Left ventricle myocardium inferior (tissue), 1 donor: Measurements from ENCODE around the gene MALAT1. TPM values are rescaled to one million over a fixed set of nuclear protein-coding genes. Genes with fewer than 3 reads are reported as not detected.

Source experiments
- DNase-seq: peaks from one replicate; pipeline ENCODE4 v3.0.0-alpha.2; 2020
- H3K27ac ChIP-seq: fragments of 200-600 bp; replicated peaks from 2 replicates; pipeline ENCODE4 v1.8.0; 2021
- H3K27me3 ChIP-seq: fragments of 200-600 bp; 2 replicates; pipeline ENCODE4 v1.8.0; 2021; ENCODE audit warnings: low read depth
- H3K36me3 ChIP-seq: fragments of 200-600 bp; 2 replicates; pipeline ENCODE4 v1.8.0; 2021
- H3K4me1 ChIP-seq: fragments of 200-600 bp; 2 replicates; pipeline ENCODE4 v1.8.0; 2021
- H3K4me3 ChIP-seq: fragments of 200-600 bp; 2 replicates; pipeline ENCODE4 v1.8.0; 2021; ENCODE audit warnings: mild to moderate bottlenecking, moderate library complexity
- H3K9me3 ChIP-seq: fragments of 200-600 bp; replicated peaks from 2 replicates; pipeline ENCODE4 v1.8.0; 2021
- intact Hi-C: fragments of 100-400 bp; cut with micrococcal nuclease; formaldehyde crosslinking; loops from one replicate; pipeline ENCODE4 v1.11.0; 2022
- total RNA-seq: library from RNA; stranded (reverse); fragmentation: NEBNext Ultra II Directional; extraction: Animal tissue kit (Norgen Biotek cat#: 25700); gene quantifications from one replicate; pipeline ENCODE4 v1.2.1, GENCODE V29; 2021
- TF ChIP-seq, protein P1 (sequence below): fragments of 200-600 bp; IDR thresholded peaks from 2 replicates; pipeline ENCODE4 v1.8.0; 2021; ENCODE audit warnings: antibody characterized with exemption, mild to moderate bottlenecking, borderline replicate concordance
- donor health status: DM: no; HTN: yes; CAD: no; lungs with severe emphysema.

The MALAT1 gene
- total RNA-seq, 1 donor from 2014 or later = 6,576 TPM

- TF ChIP-seq, protein P1, sequence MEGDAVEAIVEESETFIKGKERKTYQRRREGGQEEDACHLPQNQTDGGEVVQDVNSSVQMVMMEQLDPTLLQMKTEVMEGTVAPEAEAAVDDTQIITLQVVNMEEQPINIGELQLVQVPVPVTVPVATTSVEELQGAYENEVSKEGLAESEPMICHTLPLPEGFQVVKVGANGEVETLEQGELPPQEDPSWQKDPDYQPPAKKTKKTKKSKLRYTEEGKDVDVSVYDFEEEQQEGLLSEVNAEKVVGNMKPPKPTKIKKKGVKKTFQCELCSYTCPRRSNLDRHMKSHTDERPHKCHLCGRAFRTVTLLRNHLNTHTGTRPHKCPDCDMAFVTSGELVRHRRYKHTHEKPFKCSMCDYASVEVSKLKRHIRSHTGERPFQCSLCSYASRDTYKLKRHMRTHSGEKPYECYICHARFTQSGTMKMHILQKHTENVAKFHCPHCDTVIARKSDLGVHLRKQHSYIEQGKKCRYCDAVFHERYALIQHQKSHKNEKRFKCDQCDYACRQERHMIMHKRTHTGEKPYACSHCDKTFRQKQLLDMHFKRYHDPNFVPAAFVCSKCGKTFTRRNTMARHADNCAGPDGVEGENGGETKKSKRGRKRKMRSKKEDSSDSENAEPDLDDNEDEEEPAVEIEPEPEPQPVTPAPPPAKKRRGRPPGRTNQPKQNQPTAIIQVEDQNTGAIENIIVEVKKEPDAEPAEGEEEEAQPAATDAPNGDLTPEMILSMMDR = no peak
- DNase-seq = peak; percentile 97
- intact Hi-C loops = no loop called here
- Histone ChIP-seq H3K4me3 (peak overlapping the region; percentile 79), H3K36me3 (no peaks in the 10 kb centered on the region), H3K27ac (peak overlapping the region; percentile 99), H3K4me1 (peaks cover 79% of the 10 kb centered on the region), H3K27me3 (no peaks in the 10 kb centered on the region), H3K9me3 (no peaks in the 10 kb centered on the region)
These were observed 21.5 kb upstream of the MALAT1 start for GRCh38 chr11:65477149-65477965.

- intact Hi-C loops = no loop called here
- no peaks in the 10 kb centered on the region for H3K36me3 ChIP-seq
- peak; percentile 70 for DNase-seq
- H3K27ac ChIP-seq = peak overlapping the region; percentile 99
- peak overlapping the region; percentile 79 for H3K4me3 ChIP-seq
- H3K27me3 ChIP-seq = no peaks in the 10 kb centered on the region
- TF ChIP-seq, protein P1 = no peak
- H3K9me3 ChIP-seq = no peaks in the 10 kb centered on the region
- H3K4me1 ChIP-seq = peaks cover 66% of the 10 kb centered on the region
These were observed 20.3 kb upstream of the MALAT1 start for GRCh38 chr11:65478388-65479183.

DNA sequence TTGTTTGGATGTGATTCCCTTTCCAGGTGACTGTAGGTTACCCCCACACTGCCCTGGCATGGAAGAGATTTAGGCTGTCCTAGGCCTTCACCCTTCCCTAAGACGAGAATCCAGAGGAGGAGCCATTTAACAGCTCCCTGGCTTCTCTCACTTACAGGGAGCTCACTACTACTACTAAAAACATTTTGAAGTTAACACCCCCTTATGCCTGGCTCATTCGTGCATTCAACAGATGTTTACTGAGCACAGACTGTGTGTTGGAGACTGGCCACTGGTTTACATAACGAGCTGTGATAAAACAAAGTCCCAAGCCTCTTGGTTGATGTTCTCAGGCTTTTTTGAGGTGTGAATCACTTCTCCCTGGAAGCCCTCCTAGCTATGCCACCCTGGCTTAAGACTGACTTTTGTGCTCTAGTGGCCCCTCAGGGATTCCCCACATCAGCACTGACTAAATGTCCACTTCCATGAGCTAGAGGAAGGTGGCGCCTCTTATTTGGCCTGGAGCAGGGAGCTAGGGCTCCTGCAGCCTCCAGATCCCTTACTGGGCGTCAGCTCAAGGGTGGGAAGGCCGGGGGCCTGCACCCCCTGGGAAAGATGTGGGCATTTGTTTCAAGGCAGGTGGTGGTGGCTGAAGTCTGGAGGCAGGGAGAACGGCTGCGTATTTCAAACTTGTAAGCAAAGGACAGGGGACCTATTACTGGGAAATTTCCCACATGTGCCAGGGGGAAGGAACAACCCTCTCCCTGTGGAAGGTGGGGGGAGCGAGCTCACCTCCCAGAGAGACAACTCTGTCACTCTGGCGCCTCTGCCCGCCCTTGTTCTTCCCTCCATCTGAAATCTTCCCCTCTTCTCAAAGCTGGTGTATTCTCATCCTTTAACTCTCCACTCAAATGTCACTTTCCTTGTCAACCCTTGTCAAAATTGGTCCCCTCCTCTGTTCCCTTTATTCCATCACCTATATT lies 19.4 kb upstream of the MALAT1 start:
- peaks cover 57% of the 10 kb centered on the region for H3K4me1 ChIP-seq
- no peaks in the 10 kb centered on the region for H3K36me3 ChIP-seq
- H3K4me3 ChIP-seq = peak overlapping the region; percentile 79
- peak; percentile 48 for DNase-seq
- H3K9me3 ChIP-seq = no peaks in the 10 kb centered on the region
- peak overlapping the region; percentile 99 for H3K27ac ChIP-seq
- H3K27me3 ChIP-seq = no peaks in the 10 kb centered on the region
- intact Hi-C loops = no loop called here
- TF ChIP-seq, protein P1 = peak; percentile 57

GRCh38 chr11:65482306-65482850 lies 16.5 kb upstream of the MALAT1 start:
- Histone ChIP-seq H3K36me3 (no peaks in the 10 kb centered on the region), H3K27me3 (no peaks in the 10 kb centered on the region), H3K4me1 (peaks cover 70% of the 10 kb centered on the region), H3K4me3 (no peak overlapping the region), H3K9me3 (no peaks in the 10 kb centered on the region), H3K27ac (no peak overlapping the region)
- DNase-seq = no peak
- TF ChIP-seq, protein P1 = no peak
- intact Hi-C loops = no loop called here

GRCh38 chr11:65485920-65486219 lies 13.0 kb upstream of the MALAT1 start:
- Histone ChIP-seq H3K27ac (peak overlapping the region; percentile 99), H3K4me3 (no peak overlapping the region), H3K36me3 (no peaks in the 10 kb centered on the region), H3K4me1 (peaks cover 71% of the 10 kb centered on the region), H3K9me3 (no peaks in the 10 kb centered on the region), H3K27me3 (no peaks in the 10 kb centered on the region)
- TF ChIP-seq, protein P1 = no peak
- intact Hi-C loops = no loop called here
- DNase-seq = no peak
